GM19043 (cell line): ENCODE data around the gene LDAH.

Source experiments
- ATAC-seq: cut with Tn5 transposase; IDR thresholded peaks from one replicate; pipeline ENCODE4 v1.9.1; 2021; ENCODE audit warnings: low read depth; ENCODE audit not compliant: unreplicated experiment

LDAH gene

DNA sequence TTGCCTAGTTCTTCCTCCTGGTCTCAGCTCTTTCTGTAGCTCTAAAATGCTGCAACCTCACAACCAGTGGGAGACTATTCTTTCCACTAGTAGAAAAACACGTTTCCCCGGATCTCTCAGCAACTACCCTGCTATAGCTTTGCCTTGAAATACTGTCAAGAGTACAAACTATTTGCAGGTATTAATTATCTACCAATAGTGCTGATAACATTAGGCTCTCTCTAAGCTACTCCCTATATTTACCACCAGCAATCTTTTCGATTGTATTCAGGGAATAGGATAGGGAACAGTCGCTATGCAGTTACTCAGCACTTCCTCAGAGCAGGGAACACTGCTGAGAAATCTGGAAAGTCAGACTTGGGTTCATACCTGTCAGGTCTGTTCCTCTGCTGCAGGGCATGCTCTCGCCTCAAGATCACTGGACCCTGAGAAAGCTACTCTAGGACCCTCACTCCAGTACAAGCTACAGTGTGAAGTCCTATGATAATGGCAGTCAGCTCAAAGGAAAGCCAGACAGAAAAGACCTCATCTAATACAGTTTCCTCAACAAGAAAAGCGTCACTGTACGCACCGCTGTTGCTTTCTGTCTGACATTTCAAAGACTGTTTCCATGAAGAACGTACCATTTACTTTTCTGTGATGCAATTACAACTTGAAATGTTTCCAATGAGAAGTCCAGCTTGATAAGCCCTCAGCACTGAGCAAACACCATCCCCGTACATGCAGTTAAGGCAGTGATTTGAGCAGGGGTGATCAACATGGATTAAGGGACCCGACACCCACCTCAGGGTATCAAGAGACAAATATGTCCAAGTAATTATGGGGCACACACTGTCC, 133.3 kb downstream of the LDAH start:
- no peak for ATAC-seq

DNA sequence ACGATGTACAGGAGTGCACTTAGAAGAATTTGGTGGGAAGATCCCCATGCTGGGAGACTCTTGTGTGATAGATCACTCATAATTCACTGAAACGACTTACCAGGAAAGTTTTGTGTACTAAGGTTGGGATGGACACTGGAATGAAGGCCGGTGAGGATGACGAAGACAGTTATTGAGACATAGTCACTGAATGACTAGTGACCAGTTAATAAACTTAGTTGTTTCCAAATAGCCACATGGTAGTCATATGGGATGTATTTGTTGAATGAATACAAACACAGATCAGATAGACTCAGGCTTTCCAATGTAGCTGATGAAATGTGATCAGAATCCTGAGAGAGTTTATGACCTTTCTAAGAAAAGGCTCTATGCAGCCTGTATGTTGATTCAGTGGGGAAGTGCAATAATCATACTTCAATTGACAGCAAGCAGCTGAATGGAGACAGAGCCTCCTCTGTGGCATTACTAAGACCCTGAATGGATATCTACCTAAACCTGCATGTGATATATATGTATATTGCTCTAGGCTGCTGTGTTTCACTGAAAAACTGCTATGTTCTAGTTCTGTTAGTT, 135.6 kb downstream of the LDAH start:
- no peak for ATAC-seq

GRCh38 chr2:20684581-20685063, 138.3 kb downstream of the LDAH start:
- no peak for ATAC-seq

GRCh38 chr2:20682167-20682920, 140.6 kb downstream of the LDAH start:
- ATAC-seq, result no peak

GRCh38 chr2:20680744-20681375, 142.0 kb downstream of the LDAH start:
- no peak for ATAC-seq

GRCh38 chr2:20678780-20679179, 144.1 kb downstream of the LDAH start:
- no peak for ATAC-seq

- no peak for ATAC-seq
These were observed 144.9 kb downstream of the LDAH start for GRCh38 chr2:20678086-20678395.

GRCh38 chr2:20677301-20678085, 145.4 kb downstream of the LDAH start:
- peak; percentile 20 for ATAC-seq

- peak; percentile 76 for ATAC-seq
These were observed 146.3 kb downstream of the LDAH start for GRCh38 chr2:20676353-20677215.

DNA sequence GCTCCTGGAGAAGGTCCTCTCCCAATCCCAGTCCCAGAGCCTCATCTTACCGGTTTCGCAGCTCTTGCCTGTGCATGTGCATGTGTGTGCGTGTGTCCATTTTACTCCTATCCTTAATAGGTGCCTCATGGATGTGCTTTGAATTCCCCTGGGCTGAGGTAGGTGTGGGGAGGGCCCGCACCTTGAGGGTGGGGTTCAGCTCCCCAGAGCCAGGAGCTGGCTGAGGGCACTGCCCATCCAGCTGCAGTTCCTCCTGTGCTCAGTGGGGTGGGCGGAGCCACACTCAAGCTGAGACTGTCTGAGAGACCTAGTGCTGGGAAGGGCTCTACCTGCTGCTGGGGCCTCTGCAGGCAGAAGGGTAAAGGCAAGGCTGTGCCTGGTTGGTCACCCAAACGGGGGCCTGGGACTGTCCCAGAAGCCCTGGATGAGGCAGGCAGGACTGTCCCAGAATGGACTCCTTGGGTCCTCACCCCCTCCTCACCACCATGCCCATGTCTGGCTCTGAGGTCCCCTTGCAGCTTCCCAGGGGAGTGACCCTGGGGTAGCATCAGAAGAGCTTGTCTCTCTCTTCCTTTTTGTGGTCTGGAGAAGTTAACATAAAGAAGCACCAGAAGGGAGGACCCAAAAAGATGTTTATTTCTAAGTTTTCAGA, 147.1 kb downstream of the LDAH start:
- peak; percentile 45 for ATAC-seq

- no peak for ATAC-seq
These were observed 147.8 kb downstream of the LDAH start for GRCh38 chr2:20674974-20675679.

GRCh38 chr2:20674309-20674965, 148.5 kb downstream of the LDAH start:
- no peak for ATAC-seq

- ATAC-seq, result no peak
These were observed 149.1 kb downstream of the LDAH start for GRCh38 chr2:20673686-20674308.

DNA sequence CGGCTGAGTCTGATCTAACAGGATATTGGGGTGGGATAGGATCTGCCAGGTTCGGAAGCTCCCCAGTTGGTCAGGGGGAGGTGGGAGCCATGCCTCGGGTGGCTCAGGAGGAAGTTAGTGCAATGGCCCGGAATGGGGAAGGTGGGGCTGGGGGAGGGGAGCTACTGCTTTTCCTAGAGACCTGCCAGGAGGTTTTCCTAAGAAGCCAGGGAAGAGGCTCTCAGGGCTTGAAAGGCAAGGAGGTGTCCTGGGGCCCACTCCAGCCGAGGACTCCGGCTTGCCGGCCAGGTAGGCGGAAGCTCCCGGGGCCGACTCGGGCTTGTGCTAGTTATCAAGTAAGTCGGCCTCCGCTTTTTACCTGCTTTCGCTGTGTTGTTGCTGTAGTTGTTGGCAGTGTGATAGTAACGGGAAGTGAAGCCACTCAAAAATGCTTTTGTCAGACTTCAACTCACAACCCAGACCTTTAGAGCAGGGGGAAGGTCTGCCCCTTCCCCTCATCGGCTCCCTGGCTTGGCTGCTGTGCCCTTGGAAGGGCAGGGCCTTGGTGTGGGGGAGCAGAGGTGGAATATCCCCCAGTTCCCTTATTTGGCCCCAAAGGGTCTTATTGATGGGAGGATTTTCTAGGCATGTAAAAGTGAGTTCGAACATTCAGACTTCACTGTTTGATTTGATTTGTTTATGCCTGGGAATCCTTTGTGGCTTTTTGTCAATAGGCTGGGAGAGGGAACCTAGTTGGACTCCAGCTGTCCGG, 150.5 kb downstream of the LDAH start:
- no peak for ATAC-seq

- ATAC-seq, result no peak
These were observed 151.2 kb downstream of the LDAH start for GRCh38 chr2:20671736-20672080.

- ATAC-seq, result no peak
These were observed 151.7 kb downstream of the LDAH start for GRCh38 chr2:20671036-20671735.
